GM21529 (cell line): ENCODE data around the gene GSTA1.
"Not testable (repeated sequence)": the region's sequence is repeated elsewhere in the genome, so short reads cannot be mapped to it uniquely, and the experiment has no call there.

Experiments used
- ATAC-seq: cut with Tn5 transposase; IDR thresholded peaks from one replicate; pipeline ENCODE4 v1.9.1; 2021; ENCODE audit not compliant: unreplicated experiment

Gene GSTA1

DNA sequence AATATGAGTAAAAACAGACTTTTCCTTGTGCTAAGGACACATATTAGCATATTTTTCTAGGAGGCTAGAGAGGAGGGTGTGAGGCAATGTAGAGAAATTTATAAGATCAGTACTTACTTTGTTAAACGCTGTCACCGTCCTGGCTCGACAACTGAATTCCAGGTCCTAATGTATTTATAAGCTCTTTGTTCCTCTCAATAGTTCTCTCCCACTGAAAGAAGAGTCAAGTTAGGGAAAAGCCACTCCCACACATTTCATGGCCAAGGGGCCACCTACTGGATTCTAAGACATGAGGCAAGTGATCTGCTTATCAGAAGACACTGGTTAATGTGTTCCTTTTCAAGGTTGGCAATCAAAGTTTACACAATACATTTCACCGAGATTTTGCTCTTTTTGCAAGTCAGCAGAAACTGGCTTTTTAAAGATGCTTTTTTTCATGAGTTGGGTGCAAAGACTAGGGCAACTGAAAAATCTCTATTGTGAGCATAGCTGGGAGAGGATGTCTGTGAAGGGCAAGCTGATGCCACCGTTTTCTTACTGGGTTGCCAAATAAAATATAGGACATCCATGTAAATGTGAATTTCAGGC is at the start of gene GSTA1:
Gene GSTA1 (minus strand): TSS at position 149 of the 588 bp plus-strand sequence. CDS start 4,549 bp downstream, outside the sequence.
- not testable (repeated sequence) for ATAC-seq

DNA sequence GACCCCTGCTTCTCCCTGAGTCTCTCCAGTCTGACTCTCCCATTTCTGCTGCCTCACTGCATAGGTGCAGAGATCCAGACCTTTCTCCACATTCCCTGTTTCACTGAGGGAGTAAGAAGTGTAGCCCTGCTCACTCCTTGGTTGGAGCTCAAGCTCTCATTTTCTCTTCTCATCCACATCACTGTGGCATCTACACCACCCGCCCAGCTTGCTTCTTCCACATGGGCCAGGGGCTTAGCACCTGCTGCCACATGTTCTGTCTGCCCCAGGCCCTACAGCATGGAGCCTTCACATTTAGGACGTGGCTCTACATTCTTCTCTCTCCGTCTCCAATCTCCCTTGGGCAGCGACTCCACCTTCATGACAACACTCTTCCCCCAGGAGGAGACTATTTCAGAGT is 45.5 kb upstream of the GSTA1 start:
- ATAC-seq, result no peak

DNA sequence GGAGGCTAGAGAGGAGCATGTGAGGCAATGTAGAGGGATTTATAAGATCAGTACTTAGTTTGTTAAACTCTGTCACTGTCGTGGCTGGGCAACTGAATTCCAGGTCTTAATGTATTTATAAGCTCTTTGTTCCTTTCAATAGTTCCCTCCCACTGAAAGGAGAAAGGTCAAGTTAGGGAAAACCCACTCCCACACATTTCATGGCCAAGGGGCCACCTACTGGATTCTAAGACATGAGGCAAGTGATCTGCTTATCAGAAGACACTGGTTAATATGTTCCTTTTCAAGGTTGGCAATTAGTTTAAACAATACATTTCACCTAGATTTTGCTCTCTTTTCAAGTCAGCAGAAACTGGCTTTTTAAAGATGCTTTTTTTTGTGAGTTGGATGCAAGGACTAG is 42.4 kb upstream of the GSTA1 start:
- no peak for ATAC-seq

- ATAC-seq, result no peak
These were observed 40.0 kb upstream of the GSTA1 start for GRCh38 chr6:52843605-52844004.

- no peak for ATAC-seq
These were observed 37.4 kb upstream of the GSTA1 start, which contains the start of gene GSTA5 for GRCh38 chr6:52840763-52841585. Gene GSTA5 (minus strand): TSS chr6:52840813.

DNA sequence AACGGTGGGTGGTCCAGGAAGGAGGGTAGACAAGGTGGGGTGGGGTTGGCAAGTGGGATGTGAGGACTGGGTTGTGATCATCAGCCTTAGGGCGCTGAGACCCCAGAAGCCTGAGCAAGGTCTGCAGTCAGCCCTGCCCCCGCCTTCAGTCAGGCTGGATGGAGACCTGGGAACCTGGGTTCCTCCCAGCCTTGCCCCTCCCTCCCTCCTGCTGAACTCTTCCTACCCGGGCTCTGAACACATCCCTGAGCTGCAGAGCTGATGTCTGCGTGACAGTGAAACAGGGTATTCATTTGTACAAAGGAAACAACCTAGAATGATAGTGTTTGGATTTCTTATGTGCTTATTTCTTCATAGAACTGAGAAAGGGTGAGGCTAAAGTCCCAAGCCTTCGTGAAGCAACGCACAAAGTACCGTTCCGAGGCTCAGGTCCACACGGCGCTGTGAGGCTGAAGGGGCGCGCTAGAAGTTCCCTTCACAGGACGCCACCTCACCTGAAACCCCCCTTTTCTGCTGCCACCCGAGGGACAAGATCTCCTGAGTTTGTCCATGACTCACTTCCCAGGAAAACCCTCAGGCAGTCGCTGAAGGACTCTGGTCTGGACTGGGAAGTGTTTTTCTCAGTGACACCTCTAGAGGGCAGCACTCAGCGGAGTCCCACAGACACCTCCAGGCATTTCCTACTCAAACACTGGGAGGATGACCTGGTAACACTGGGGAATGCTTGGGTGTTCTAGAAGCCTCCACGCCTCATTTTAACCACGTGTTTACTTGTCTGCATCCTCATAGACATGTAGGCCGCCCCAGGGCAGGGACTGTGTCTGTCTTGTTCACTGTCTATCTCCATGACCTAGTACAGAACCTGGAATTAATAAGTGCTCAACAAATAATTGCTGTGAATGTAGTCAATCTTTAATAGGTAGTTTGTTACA is 35.8 kb upstream of the GSTA1 start:
- peak; percentile 92 for ATAC-seq

DNA sequence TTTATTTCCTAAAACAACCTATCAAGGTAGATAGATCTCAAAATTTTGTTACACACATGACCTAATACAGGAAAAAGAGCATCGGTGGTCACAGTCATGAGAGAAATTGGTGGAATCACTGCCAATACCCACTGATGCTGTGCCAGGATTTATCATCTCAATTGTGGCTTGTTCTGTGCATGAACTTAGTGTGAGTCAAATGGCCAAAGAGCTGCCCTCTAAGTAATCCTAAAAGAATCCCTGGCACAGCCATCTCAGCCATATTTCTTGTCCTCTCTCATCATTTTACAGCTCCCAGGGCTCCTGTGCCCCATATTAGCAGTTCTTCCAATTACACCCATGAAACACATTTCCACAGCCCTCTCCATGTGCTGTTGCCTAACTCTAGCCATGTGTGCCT is 30.9 kb upstream of the GSTA1 start:
- no peak for ATAC-seq

DNA sequence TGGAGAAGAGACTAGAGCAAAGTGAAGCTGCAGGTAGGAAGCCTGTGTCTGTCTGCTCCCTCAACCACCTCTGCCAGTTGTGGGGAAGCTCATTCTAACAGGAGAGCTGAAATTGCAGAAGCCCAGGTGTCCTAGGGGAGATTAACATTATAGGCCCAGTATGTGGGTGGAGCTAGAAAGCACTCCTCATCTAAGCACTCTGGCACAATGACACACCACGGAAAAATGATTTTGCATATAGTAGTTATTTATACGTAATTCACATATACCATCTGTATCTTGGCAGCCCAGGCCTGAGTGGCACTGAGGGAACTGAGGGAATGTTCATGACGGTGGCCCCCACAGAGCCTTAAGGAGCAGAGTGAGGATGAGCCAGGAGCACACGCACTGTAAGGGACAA is 27.3 kb upstream of the GSTA1 start:
- not testable (repeated sequence) for ATAC-seq

- ATAC-seq, result no peak
These were observed 25.6 kb upstream of the GSTA1 start for GRCh38 chr6:52829046-52829817.

DNA sequence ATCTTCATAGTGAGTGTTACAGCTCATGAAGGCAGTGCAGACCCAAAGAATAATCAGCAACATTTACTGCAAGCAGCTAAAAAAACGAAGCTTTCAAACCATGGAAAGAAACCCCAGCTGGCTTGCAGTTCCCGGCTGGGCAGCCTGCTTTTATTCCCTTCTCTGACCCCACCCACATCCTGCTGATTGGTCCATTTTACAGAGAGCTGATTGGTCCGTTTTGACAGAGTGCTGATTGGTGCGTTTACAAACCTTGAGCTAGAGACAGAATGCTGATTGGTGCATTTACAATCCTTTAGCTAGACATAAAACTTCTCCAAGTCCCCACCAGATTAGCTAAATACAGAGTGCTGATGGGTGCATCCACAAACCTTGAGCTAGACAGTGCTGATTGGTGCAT is 25.0 kb upstream of the GSTA1 start:
- not testable (repeated sequence) for ATAC-seq

DNA sequence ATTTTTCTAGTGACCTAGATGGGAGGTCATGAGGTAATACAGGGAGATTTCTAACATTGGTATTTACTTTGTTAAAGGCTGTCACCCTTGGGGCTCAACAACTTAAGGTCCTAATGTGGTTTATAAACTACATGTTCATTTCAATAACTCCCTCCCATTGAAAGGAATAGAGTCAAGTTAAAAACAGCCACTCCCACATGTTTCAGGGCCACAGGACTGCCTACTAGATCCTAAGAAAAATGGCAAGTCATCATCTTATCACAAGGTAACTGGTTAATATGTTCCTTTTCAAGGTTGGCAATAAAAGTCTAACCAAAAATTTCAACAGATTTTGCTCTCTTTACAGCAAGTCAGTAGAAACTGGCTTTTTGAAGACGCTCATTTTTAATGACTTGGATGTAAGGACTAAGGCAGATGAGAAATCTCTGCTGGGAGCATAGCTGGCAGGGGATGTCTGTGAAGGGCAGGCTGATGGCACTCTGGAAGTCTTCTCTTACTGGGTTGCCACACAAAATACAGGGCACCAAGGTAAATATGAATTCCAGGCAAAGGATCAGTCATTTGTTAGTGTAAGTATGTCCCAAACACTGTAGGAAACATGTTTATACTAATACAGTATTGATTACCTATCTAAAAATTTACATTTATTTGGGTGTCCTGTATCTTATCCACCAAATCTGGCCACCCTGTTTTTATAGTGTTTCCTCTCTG is 23.6 kb upstream of the GSTA1 start:
- not testable (repeated sequence) for ATAC-seq

DNA sequence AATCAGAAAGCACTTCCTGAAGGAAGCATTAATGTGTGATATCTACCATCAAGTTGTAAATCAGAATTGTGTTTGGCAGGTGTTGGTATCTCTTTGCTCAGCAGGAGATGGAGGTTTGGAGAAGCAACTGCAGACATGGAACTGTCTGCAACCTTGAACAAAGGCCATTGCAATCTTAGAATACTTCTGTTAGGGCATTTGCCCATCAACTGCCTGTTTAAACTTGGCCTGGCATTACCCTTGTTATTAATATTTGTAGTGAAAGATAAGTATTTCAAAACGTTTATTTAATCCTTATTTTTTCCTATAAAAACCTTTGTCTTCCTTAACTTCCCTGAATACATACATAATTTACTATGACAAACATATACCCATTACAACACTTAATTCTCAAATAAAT is 22.9 kb upstream of the GSTA1 start:
- no peak for ATAC-seq

- not testable (repeated sequence) for ATAC-seq
These were observed 22.4 kb upstream of the GSTA1 start for GRCh38 chr6:52825900-52826459.

GRCh38 chr6:52825270-52825793 is 21.7 kb upstream of the GSTA1 start:
- not testable (repeated sequence) for ATAC-seq

- no peak for ATAC-seq
These were observed 18.2 kb upstream of the GSTA1 start for GRCh38 chr6:52821842-52822241.

DNA sequence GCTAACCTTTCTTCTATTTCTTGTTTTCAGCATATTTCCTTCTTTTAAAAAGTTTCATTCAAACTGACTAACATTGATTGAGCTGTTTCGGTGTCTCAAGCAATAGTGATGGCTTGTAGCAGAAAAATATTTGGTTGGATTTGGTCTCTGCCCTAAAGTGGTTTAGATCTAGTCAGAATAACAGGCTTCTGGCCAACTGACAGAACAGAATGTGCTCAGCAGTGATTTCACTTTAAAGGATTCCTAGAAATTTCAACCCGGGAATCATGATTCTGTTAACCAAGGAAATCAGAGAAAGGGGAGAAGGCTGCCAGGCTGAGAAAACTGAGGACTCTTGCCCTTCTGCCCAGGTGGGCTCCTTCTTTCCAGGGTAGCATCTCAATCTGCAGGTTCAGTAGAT is 16.6 kb upstream of the GSTA1 start:
- no peak for ATAC-seq

- peak; percentile 90 for ATAC-seq
These were observed 11.8 kb upstream of the GSTA1 start for GRCh38 chr6:52815167-52816092.

- ATAC-seq, result not testable (repeated sequence)
These were observed 10.9 kb upstream of the GSTA1 start for GRCh38 chr6:52814545-52814944.
